ENCODE data around the gene ATF7. TPM values are rescaled to one million over a fixed set of nuclear protein-coding genes. Genes with fewer than 3 reads are reported as not detected.

The ATF7 gene
- total and polyA plus RNA-seq, 2 of the 4 experiments (the other 2 are of a cell fraction) = 7.0 to 16.3 TPM

GRCh38 chr12:53501615-53502181 is 124.5 kb downstream of the ATF7 start:
- WGBS, 2 experiments (ENCODE audit: extremely low coverage in 2 of 2, insufficient read length in 1 of 2) = 80% methylated on average over 1 of the region's 10 CpGs; no CpG with 5 or more reads in 1 of the 2 experiments
- in situ Hi-C loops (cut with MboI; ENCODE audit: low sequenced_read_pairs) = loop anchor here (10.0 kb wide), 1 partner anchor 177 kb away; the partner anchor contains the start of gene AAAS

More at GRCh38 chr12:53501615-53502181, 124.5 kb downstream of the ATF7 start:
- peak overlapping the region; percentile 75 for H3K56ac ChIP-seq (ENCODE audit: extremely low read depth, insufficient read depth, low read length)
- no peak overlapping the region for H2BK20ac ChIP-seq (ENCODE audit: low read depth, low read length)
- no peaks in the 10 kb centered on the region for H3K9me3 ChIP-seq (ENCODE audit: control insufficient read depth, insufficient read depth, low read length)
- peak overlapping the region; percentile 70; the same call in 1 of the 2 replicates for H3K23ac ChIP-seq (ENCODE audit: low read depth, low read length)
- no peaks in the 10 kb centered on the region for H3K27me3 ChIP-seq (ENCODE audit: control insufficient read depth, insufficient read depth, low read length)
- H3K9me1 ChIP-seq (ENCODE audit: insufficient read depth, low read length) = peaks cover 27% of the 10 kb centered on the region
- H3K36me3 ChIP-seq (ENCODE audit: control insufficient read depth, insufficient read depth, low read length) = peaks cover 23% of the 10 kb centered on the region
- peak overlapping the region; percentile 93 for H3K14ac ChIP-seq (replicated peaks; ENCODE audit: low read depth, low read length)
- H3K27ac ChIP-seq (ENCODE audit: insufficient read depth, low read length) = peak overlapping the region; percentile 96
- ATAC-seq (ENCODE audit: low read depth) (no peak), DNase-seq (no peak)
- intact Hi-C loops (cut with micrococcal nuclease) = loop anchor here (2.0 to 5.0 kb wide), 2 partner anchors 49 to 181 kb away; partner anchors contain the start of genes AAAS and PCBP2
- H2BK120ac ChIP-seq (ENCODE audit: low read depth, low read length) = peak overlapping the region; percentile 35
- H3K4me1 ChIP-seq (ENCODE audit: control insufficient read depth, insufficient read depth, low read length) = peaks cover 11% of the 10 kb centered on the region
- peak overlapping the region; percentile 98 for H4K91ac ChIP-seq (ENCODE audit: insufficient read depth, low read depth, low read length)
- POLR2A ChIA-PET (ENCODE audit: unreplicated experiment) = no interaction called here
- peak overlapping the region; percentile 76 for H3K4me3 ChIP-seq (ENCODE audit: insufficient read depth, low read depth, low read length)
- H2AFZ ChIP-seq (replicated peaks; ENCODE audit: low read length, poor library complexity) = peak overlapping the region; percentile 100
- H4K8ac ChIP-seq (ENCODE audit: low read depth in 2 of 2, low read length in 2 of 2) = peak overlapping the region; percentile 97 to 100
- H3K4ac ChIP-seq (ENCODE audit: low read depth, low read length) = peak overlapping the region; percentile 98
- H3K4me2 ChIP-seq (ENCODE audit: low read depth, low read length) = peak overlapping the region; percentile 90
- no peak for TF ChIP-seq RCOR1 (IDR thresholded peaks at IDR 0.05; ENCODE audit: insufficient replicate concordance, low read length)
- no peak for TF ChIP-seq RAD21 (IDR thresholded peaks at IDR 0.05; ENCODE audit: low read length)
- no peak for TF ChIP-seq USF2 (IDR thresholded peaks at IDR 0.05; ENCODE audit: low read depth, low read length)
- TF ChIP-seq CTCF (conservative IDR thresholded peaks at IDR 0.05; ENCODE audit: low read depth, low read length) = no peak
- no peak for TF ChIP-seq CEBPB (IDR thresholded peaks at IDR 0.05; ENCODE audit: low read depth, low read length)
- no peak for TF ChIP-seq MAFK (IDR thresholded peaks at IDR 0.05; ENCODE audit: low read depth, low read length)
- no peak for TF ChIP-seq RFX5 (IDR thresholded peaks at IDR 0.05; ENCODE audit: low read depth, low read length)
- no peak for TF ChIP-seq CHD1 (IDR thresholded peaks at IDR 0.05; ENCODE audit: low read depth, low read length)
- TF ChIP-seq FOS (IDR thresholded peaks at IDR 0.05; ENCODE audit: low read depth, low read length) = no peak
- TF ChIP-seq ELK1 (IDR thresholded peaks at IDR 0.05; ENCODE audit: borderline replicate concordance, low read depth, low read length) = no peak
- no peak for TF ChIP-seq SMC3 (IDR thresholded peaks at IDR 0.05; ENCODE audit: low read depth, low read length)
- peak overlapping the region; percentile 26 for H3K18ac ChIP-seq (ENCODE audit: low read depth, low read length)
- dilution Hi-C loops (cut with HindIII; ENCODE audit: low sequenced_read_pairs, unreplicated experiment) = no loop called here
- CTCF ChIA-PET = interaction anchor here (1.1 kb wide), 1 partner anchor 10 kb away, joined by 3 read pairs; no protein-coding TSS in a partner anchor
- H2BK5ac ChIP-seq (ENCODE audit: low read depth, low read length, poor library complexity, severe bottlenecking) = peak overlapping the region; percentile 96
- BruUV-seq (replicated peaks) = no TSS peak
- H4K5ac ChIP-seq (ENCODE audit: low read depth, low read length) = peak overlapping the region; percentile 98
- peaks cover 27 to 74% of the 10 kb centered on the region in 2 experiments; a peak in 3 of 4 replicates for H3K79me1 ChIP-seq (ENCODE audit: low read depth in 1 of 2, low read length in 2 of 2)
- peak overlapping the region; percentile 92 for H2AK9ac ChIP-seq (replicated peaks; ENCODE audit: low read depth, low read length, poor library complexity)
- H2AK5ac ChIP-seq (ENCODE audit: low read depth, low read length) = peak overlapping the region; percentile 93
- peak overlapping the region; percentile 89 for H3K9ac ChIP-seq (ENCODE audit: low read depth, low read length)
- peak overlapping the region; percentile 7; the same call in 2 of the 3 replicates for H2BK15ac ChIP-seq (ENCODE audit: low read depth, low read length)
- H4K20me1 ChIP-seq (ENCODE audit: insufficient read depth, low read length) = peaks cover 3% of the 10 kb centered on the region

All from IMR-90 (cell line).